Loucy (cell line): ENCODE measurements around the gene CDKL1.

ENCODE experiments used
- CTCF ChIP-seq: fragments of 200-600 bp; sonication (generic); conservative IDR thresholded peaks from 2 replicates; pipeline ENCODE4 v1.5.1; 2014; ENCODE audit warnings: mild to moderate bottlenecking, antibody characterized with exemption, low read length
- EZH2phosphoT487 ChIP-seq: fragments of 200-600 bp; IDR thresholded peaks from 2 replicates; pipeline ENCODE4 v1.6.1; 2018; ENCODE audit warnings: antibody characterized with exemption, mild to moderate bottlenecking, moderate library complexity, borderline replicate concordance

DNA sequence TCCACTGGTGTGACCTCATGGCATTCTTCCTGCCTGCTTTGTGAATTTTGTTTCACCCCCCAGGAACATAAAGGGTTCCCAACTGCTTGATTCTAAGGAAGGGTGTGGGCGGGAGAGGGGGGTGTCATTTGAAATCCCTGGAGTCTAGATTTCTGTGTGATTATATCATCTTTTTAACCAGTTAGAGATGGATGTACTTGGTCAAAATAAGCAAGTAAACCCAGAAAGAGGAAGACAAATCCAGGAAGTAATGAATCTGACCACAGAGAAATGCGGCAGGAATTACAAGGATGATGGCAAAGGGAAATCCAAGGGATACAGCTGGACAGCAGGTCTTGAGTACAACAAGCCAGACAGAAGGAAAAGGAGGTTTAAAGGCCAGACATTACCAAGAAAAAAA, 45.7 kb downstream of the CDKL1 start:
- TF ChIP-seq CTCF (no peak), EZH2phosphoT487 (no peak)
